SKM-1 treated with dmso at 0.1 percent for 144 hours (cell line): ENCODE results near the gene PLAGL2.

Experiments
- DNase-seq: peaks from one replicate; lab custom pipeline; 2025; ENCODE audit not compliant: unreplicated experiment; lab: John Stamatoyannopoulos, UW

PLAGL2 gene

GRCh38 chr20:32231847-32232246, 24.3 kb upstream of the PLAGL2 start:
- DNase-seq, result peak; percentile 47

GRCh38 chr20:32231245-32231644, 23.7 kb upstream of the PLAGL2 start:
- DNase-seq, result no peak

- no peak for DNase-seq
Measured at GRCh38 chr20:32230707-32231106, 23.2 kb upstream of the PLAGL2 start.

- DNase-seq, result no peak
Measured at GRCh38 chr20:32229251-32229747, 21.8 kb upstream of the PLAGL2 start.

- peak; percentile 92 for DNase-seq
Measured at GRCh38 chr20:32227744-32228688, 20.5 kb upstream of the PLAGL2 start.

GRCh38 chr20:32227306-32227705, 19.8 kb upstream of the PLAGL2 start:
- no peak for DNase-seq

- no peak for DNase-seq
Measured at GRCh38 chr20:32226391-32226790, 18.8 kb upstream of the PLAGL2 start.

- DNase-seq, result no peak
Measured at GRCh38 chr20:32224463-32224862, 16.9 kb upstream of the PLAGL2 start.

GRCh38 chr20:32218156-32218900, 10.8 kb upstream of the PLAGL2 start:
- DNase-seq, result no peak

- no peak for DNase-seq
Measured at GRCh38 chr20:32216179-32217142, 8.9 kb upstream of the PLAGL2 start.

GRCh38 chr20:32215729-32216128, 8.2 kb upstream of the PLAGL2 start:
- DNase-seq, result no peak

- no peak for DNase-seq
Measured at GRCh38 chr20:32215147-32215546, 7.6 kb upstream of the PLAGL2 start.

- DNase-seq, result no peak
Measured at GRCh38 chr20:32213870-32214269, 6.3 kb upstream of the PLAGL2 start.

- DNase-seq, result no peak
Measured at GRCh38 chr20:32209850-32210605, 2.5 kb upstream of the PLAGL2 start.

GRCh38 chr20:32208499-32209154, 1.1 kb upstream of the PLAGL2 start:
- DNase-seq, result no peak

GRCh38 chr20:32206760-32207625, 550 bp downstream of the PLAGL2 start:
- DNase-seq, result no peak

- no peak for DNase-seq
Measured at GRCh38 chr20:32205843-32206759, 1.4 kb downstream of the PLAGL2 start.
